Activated CD8-positive, alpha-beta T cell treated with anti-CD3 and anti-CD28 coated beads for 36 hours (primary cell): ENCODE results near the gene LKAAEAR1. TPM values are rescaled to one million over a fixed set of nuclear protein-coding genes. Genes with fewer than 3 reads are reported as not detected.

ENCODE experiments used
- ATAC-seq: fragments of 200-7000 bp; cut with Tn5 transposase; one replicate; pipeline ENCODE4 v1.10.0; 2021; ENCODE audit warnings: mild to moderate bottlenecking, moderate library complexity
- CTCF ChIA-PET: fragments of 350-600 bp; sonication (Branson Sonifier 250); formaldehyde crosslinking; loops from one replicate; lab custom pipeline; 2021; ENCODE audit warnings: antibody characterized with exemption; lab: Charles Lee
- POLR2A ChIA-PET: fragments of 350-600 bp; sonication (Branson Sonifier 250); formaldehyde crosslinking; loops from one replicate; lab custom pipeline; 2021; ENCODE audit warnings: antibody characterized with exemption; lab: Charles Lee
- DNase-seq: peaks from one replicate; pipeline ENCODE4 v3.0.0-alpha.2; 2020
- H3K27ac Mint-ChIP-seq: one replicate; pipeline ENCODE4 v1.8.0; 2021; ENCODE audit warnings: mild to moderate bottlenecking, mixed read lengths
- H3K27me3 Mint-ChIP-seq: one replicate; pipeline ENCODE4 v1.8.0; 2021; ENCODE audit warnings: mixed read lengths
- H3K36me3 Mint-ChIP-seq: one replicate; pipeline ENCODE4 v1.8.0; 2021; ENCODE audit warnings: low read depth, mixed read lengths
- H3K4me1 Mint-ChIP-seq: one replicate; pipeline ENCODE4 v1.8.0; 2021; ENCODE audit warnings: low read depth, mixed read lengths
- H3K4me3 Mint-ChIP-seq: one replicate; pipeline ENCODE4 v1.8.0; 2021; ENCODE audit warnings: mild to moderate bottlenecking, moderate library complexity, mixed read lengths
- H3K9me3 Mint-ChIP-seq: one replicate; pipeline ENCODE4 v1.8.0; 2021; ENCODE audit warnings: mixed read lengths
- CTCF ChIP-seq: fragments of 200-600 bp; IDR thresholded peaks from one replicate; pipeline ENCODE4 v1.8.0; 2022; ENCODE audit warnings: antibody characterized with exemption, mild to moderate bottlenecking
- intact Hi-C: fragments of 100-400 bp; cut with micrococcal nuclease; formaldehyde crosslinking; loops from one replicate; pipeline ENCODE4 v1.10.0; 2022
- total RNA-seq, 2 experiments: library from RNA; stranded (reverse); gene quantifications; one replicate each; pipeline ENCODE4 v1.2.3, GENCODE V29; 2021

LKAAEAR1 gene
- total RNA-seq, 2 experiments from 2014 or later = 0.43 TPM

GRCh38 chr20:64037199-64037497, 47.0 kb downstream of the LKAAEAR1 start:
- POLR2A ChIA-PET = interaction anchor here (0.9 to 5.7 kb wide), 3 partner anchors 10 to 328 kb away, joined by 3 to 51 read pairs (median 7); partner anchors contain the start of genes PRPF6 and SAMD10
- Mint-ChIP-seq H3K36me3 (peaks cover 6% of the 10 kb centered on the region), H3K4me1 (peaks cover 56% of the 10 kb centered on the region), H3K9me3 (no peaks in the 10 kb centered on the region), H3K27me3 (peaks cover 2% of the 10 kb centered on the region), H3K4me3 (no peak overlapping the region), H3K27ac (peak overlapping the region; percentile 77)
- no peak for TF ChIP-seq CTCF
- CTCF ChIA-PET = interaction anchor here (1.0 to 5.9 kb wide), 7 partner anchors 20 to 83 kb away, joined by 4 to 88 read pairs (median 9); partner anchors contain the start of genes OPRL1, PRPF6, RGS19 and SAMD10
- ATAC-seq = no peak
- no peak for DNase-seq
- intact Hi-C loops = loop anchor here (10.0 kb wide), 1 partner anchor 52 kb away; the partner anchor contains the start of gene PRPF6

DNA sequence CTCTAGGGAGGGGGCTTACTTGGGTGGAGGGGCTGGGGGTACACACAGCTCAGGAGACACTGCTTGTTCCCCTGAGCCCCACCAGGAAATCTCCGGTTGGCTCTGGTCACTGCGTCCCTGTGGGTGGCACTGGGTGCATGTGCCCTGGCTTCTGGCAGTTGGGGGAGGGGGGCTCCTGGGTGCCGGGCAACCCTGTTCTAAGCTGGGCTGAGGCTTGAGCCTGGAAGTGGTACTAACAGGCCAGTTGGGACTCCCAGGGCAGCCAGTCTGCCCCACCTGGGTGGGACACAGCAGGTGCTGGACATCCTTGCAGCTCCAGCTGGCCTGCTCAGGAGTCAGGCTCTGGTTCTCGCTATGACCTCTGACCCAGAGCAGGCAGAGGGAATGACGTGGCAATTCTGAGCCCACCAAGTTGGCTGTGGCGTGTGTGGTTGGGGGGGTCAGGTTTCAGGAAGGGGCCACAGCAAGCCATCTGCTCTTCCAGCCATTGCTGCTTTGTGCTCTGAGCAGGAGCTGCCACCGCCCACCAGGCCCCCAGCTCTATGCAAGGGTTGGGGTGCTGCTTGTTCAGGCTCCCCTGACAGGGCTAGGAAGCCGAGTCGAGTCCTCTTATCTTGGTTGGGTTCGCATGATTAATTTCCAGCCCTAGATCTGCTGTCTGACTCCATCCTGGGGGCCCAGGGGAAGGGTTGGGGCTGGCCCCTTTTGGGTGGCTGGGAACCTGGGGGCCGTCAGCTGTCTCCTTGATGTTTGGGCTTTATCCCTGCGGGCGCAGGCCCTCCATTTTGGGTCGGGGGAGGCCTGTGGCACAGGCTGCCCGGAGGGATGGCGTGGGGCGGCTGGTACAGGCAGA, 47.6 kb downstream of the LKAAEAR1 start:
- Mint-ChIP-seq H3K27ac (peak overlapping the region; percentile 77), H3K27me3 (peaks cover 2% of the 10 kb centered on the region), H3K4me1 (peaks cover 55% of the 10 kb centered on the region), H3K4me3 (no peak overlapping the region), H3K36me3 (peaks cover 6% of the 10 kb centered on the region), H3K9me3 (no peaks in the 10 kb centered on the region)
- intact Hi-C loops = loop anchor here (10.0 kb wide), 1 partner anchor 52 kb away; the partner anchor contains the start of gene PRPF6
- POLR2A ChIA-PET = interaction anchor here (0.9 to 5.7 kb wide), 5 partner anchors 10 to 327 kb away, joined by 3 to 51 read pairs (median 5); partner anchors contain the start of genes PRPF6 and SAMD10
- ATAC-seq (peak; percentile 12), DNase-seq (peak; percentile 64)
- CTCF ChIA-PET = interaction anchor here (1.0 to 5.9 kb wide), 7 partner anchors 21 to 84 kb away, joined by 4 to 88 read pairs (median 8); partner anchors contain the start of genes OPRL1, PRPF6, RGS19 and SAMD10
- no peak for TF ChIP-seq CTCF

DNA sequence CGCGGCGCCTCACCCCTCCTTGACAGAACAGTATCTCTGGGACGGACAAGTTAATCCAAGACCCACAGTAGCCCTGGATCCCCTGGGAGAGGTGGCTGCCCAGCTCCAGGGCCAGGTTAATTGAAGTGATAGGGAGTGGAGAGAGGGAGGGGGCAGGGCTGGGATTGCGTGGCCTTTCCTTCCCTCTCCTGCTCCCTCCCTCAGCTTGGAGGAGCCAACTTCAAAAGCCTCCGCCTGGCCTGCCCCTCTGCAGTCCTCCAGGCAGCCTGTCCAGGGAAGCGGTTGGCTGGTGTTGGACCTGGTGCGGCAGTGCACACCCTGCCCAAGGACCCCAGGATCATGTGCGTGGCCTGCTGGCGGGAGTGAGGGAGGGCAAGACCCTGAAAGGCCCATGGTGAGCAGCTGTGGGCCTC, 48.3 kb downstream of the LKAAEAR1 start, which contains the start of gene C20orf204:
C20orf204 (plus strand) TSS at position 250 of the 413 bp plus-strand sequence; CDS start at position 392, 142 bp downstream.
- H3K4me3 Mint-ChIP-seq = peak within 1 kb of the TSS; percentile 42
- no peak for TF ChIP-seq CTCF
- ATAC-seq (no peak), DNase-seq (no peak)
- H3K27ac Mint-ChIP-seq = peak within 1 kb of the TSS; percentile 94
- peaks cover 2% of the 10 kb centered on the region for H3K27me3 Mint-ChIP-seq
- intact Hi-C loops = loop anchor here (10.0 kb wide), 1 partner anchor 51 kb away; the partner anchor contains the start of gene PRPF6
- ChIA-PET CTCF (interaction anchor here (1.3 to 5.9 kb wide), 4 partner anchors 34 to 84 kb away, joined by 4 to 88 read pairs (median 8); partner anchors contain the start of genes PRPF6 and SAMD10), POLR2A (interaction anchor here (1.6 to 5.7 kb wide), 3 partner anchors 13 to 55 kb away, joined by 3 to 51 read pairs (median 5); partner anchors contain the start of genes PRPF6 and SAMD10)
- no peaks in the 10 kb centered on the region for H3K9me3 Mint-ChIP-seq
- peaks cover 9% of the 10 kb centered on the region for H3K36me3 Mint-ChIP-seq
- H3K4me1 Mint-ChIP-seq = peaks cover 52% of the 10 kb centered on the region

DNA sequence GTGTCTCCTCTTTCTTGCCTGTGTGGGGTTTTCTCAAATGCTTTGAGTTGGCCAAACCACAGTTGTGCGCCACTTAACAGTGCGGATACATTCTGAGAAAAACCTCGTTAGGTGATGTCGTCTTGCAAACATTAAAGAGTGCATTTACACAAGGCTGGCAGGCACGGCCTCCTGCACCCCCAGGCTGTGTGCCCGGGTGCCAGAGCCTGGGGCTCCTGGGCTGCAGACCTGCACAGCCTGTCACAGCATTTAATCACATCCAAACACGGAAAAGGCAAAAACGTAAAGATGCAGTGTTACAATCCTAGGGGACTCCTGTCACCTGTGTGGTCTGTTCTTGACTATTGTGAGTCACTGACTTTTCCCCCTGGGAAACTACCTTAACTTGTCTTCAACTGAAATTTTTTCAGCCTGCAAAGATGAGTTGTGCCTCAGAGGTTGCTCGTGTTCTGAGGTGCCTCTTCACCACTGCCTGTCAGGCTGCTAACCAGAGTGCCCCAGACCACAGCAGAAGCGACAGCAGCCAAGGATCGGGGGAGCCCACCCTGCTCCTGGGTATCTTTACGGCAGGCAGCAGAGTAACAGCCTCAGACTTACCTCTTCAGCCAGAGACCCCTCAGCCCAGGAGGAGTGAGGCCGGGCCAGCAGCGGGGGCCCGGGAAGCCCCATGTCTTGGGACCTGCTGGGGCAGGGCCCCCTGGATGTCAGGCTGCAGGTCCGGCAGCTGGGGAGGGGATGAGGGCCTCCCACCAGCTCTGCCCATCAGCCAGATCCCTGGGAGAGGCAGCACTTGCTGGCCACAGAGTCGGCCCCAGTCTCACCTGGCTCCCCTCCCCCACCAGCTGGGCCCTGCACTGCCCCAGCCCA, 48.9 kb downstream of the LKAAEAR1 start:
- DNase-seq = peak; percentile 82
- CTCF ChIA-PET = interaction anchor here (0.7 to 5.9 kb wide), 4 partner anchors 35 to 85 kb away, joined by 3 to 88 read pairs (median 6); partner anchors contain the start of genes PRPF6 and SAMD10
- Mint-ChIP-seq H3K4me1 (peaks cover 50% of the 10 kb centered on the region), H3K27me3 (peaks cover 2% of the 10 kb centered on the region), H3K27ac (peak overlapping the region; percentile 94), H3K9me3 (no peaks in the 10 kb centered on the region), H3K4me3 (peak overlapping the region; percentile 42), H3K36me3 (peaks cover 12% of the 10 kb centered on the region)
- POLR2A ChIA-PET = interaction anchor here (0.7 to 5.7 kb wide), 4 partner anchors 12 to 1228 kb away, joined by 3 to 51 read pairs (median 4); partner anchors contain the start of genes PRPF6 and SAMD10
- no peak for TF ChIP-seq CTCF
- peak; percentile 60 for ATAC-seq
- intact Hi-C loops = loop anchor here (10.0 kb wide), 1 partner anchor 50 kb away; the partner anchor contains the start of gene PRPF6
